Keratinocyte (primary cell): ENCODE results near the gene FCHSD1.

Source experiments
- CTCF ChIP-seq, 3 experiments: IDR thresholded peaks in 1 of 3; conservative IDR thresholded peaks in 1 of 3; optimal IDR thresholded peaks in 1 of 3; 2 replicates in 2 of 3; 3 replicates in 1 of 3; pipeline versions ENCODE3 to v1.5.1; 2011; ENCODE audit warnings: low read length in 3 of 3, mild to moderate bottlenecking in 3 of 3, moderate library complexity in 2 of 3, control low read depth in 1 of 3, inconsistent platforms in 1 of 3; ENCODE audit not compliant: insufficient read depth in 2 of 3; ENCODE audit errors: extremely low read depth in 1 of 3
- EZH2 ChIP-seq: IDR thresholded peaks from one replicate; pipeline ENCODE4 v1.6.1; 2012; ENCODE audit warnings: inconsistent platforms, mild to moderate bottlenecking, low read length, moderate library complexity

- TF ChIP-seq CTCF (optimal IDR thresholded peaks at IDR 0.05 in 1 of 3, IDR thresholded peaks at IDR 0.05 in 1 of 3, conservative IDR thresholded peaks at IDR 0.05 in 1 of 3; ENCODE audit: extremely low read depth in 1 of 3, insufficient read depth in 2 of 3, low read length in 3 of 3) (no peak), EZH2 (no peak)
Observed at GRCh38 chr5:141663506-141663905, 12.3 kb upstream of the FCHSD1 start.
